ENCODE measurements around the gene UNC93A.
"Not testable (repeated sequence)": the region's sequence is repeated elsewhere in the genome, so short reads cannot be mapped to it uniquely, and the experiment has no call there.

Gene UNC93A

DNA sequence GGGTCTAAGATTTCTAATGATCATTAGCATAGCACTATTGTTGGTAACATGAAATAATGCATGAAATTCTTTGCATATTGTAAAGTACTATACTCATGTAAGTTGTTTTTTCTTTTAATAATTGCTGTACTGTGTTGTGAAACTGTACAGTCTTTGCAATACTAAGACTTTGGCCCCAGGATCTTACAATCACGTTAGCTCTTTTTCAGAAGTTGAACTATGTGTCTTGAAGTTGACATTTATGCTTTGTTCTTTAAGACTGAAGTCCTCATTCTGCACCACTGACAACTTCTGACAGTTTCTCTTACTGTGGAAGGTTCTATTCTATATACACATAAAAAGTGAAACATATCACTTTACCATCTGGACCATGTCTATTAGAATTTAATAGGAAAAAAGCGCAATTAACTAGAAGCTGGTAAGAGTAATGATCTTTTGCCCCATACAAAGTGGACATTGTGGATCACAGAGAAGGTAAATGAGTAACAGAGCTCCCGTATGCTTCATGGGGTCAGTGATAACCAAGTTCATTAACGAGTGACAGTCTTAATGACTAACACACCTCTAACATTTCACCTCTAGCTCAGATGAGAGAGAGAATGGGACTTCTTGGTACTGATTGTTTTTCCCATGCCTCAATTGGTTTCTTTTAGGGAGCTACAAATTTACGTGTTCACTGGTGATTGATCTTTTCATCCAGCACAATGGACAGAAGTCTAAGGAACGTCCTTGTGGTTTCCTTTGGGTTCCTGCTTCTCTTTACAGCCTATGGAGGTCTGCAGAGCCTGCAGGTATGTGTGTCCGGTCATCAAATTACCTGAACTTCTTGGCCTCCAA is at the start of gene UNC93A:
TSS of gene UNC93A (plus strand) at position 530 of the 837 bp plus-strand sequence. CDS start at position 705, 175 bp downstream.
- FAIRE-seq = no peak

DNA sequence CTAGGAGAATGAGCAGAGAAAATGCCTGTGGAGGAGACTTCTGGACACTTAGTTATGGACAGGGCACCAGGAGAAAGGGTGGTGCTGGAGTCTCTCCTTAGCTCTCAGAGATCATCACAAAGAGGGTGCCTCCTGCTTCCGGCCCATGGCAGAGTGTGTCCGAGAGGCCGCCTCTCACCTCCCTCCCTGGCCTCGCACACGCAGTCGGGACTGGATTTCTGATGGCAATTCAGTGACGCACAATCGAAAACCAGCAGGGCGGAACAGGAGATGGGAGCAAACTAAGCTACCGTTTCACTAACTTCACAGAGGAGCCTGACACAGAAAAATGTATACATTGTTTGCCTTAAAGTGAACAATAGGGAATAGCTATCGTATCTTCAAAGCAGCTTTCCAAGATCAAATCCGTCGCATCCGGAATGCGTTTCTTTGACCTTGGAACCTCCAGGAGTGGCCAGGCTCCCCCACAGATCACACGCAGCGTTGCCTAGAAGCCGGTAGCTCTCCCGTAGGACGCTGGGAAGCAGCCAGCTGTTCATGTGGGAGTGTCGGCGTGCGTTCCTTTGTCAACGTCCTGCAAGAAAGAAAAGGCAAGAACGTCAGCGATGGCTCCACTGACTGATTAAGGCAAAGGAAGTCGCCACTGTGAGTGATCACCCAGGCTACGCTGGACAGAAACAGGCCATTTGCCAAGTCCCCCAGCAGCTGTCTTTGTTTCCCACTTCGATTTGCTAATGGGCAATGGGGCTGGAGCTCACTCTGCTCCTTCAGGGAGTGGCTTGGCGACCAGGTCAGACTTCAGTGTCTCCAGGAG is 49.6 kb upstream of the UNC93A start:
- peak; percentile 86 for FAIRE-seq

DNA sequence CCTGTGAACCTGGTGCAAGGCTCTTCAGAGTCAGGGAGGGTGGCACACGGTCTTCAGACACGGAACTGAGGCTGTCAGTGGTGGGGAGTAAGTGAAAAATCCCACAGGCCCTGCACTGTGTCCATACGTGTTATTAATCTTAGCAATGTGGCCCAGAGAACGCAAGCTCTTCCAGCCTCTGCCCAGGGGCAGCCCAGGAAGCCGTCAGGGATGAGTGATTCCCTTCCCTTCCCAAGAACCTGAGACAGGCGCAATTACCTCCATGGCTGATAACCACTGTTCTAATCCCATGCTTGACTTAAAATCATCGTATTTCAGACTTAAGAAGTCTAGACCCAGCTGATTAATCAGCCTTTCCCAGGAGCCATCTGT is 49.0 kb upstream of the UNC93A start:
- FAIRE-seq = not testable (repeated sequence)

DNA sequence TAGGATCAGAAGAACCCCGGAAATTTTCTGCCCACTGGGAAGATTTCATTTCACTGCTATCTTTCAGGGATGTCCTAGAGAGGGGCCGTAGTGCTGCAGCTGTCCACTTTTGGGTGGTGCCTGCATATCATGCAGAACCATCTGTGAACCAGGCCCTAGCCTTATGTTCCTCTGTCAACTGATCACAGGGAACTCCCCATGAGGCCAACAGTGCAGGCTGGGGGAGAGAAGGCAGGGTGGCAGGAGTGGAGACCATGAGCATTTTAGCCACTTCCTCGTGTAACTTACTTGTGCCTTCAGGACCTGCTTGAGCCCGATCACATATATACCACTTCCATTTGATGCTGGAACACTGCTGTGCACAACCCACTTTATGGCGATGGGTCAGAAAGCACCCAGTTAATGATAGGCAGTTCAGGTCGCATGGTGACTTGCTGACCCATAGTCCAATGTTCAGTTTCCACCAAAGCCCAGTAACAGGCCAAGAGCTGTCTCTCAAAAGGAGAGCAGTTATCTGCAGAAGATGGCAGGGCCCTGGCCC is 48.5 kb upstream of the UNC93A start:
- FAIRE-seq = not testable (repeated sequence)

DNA sequence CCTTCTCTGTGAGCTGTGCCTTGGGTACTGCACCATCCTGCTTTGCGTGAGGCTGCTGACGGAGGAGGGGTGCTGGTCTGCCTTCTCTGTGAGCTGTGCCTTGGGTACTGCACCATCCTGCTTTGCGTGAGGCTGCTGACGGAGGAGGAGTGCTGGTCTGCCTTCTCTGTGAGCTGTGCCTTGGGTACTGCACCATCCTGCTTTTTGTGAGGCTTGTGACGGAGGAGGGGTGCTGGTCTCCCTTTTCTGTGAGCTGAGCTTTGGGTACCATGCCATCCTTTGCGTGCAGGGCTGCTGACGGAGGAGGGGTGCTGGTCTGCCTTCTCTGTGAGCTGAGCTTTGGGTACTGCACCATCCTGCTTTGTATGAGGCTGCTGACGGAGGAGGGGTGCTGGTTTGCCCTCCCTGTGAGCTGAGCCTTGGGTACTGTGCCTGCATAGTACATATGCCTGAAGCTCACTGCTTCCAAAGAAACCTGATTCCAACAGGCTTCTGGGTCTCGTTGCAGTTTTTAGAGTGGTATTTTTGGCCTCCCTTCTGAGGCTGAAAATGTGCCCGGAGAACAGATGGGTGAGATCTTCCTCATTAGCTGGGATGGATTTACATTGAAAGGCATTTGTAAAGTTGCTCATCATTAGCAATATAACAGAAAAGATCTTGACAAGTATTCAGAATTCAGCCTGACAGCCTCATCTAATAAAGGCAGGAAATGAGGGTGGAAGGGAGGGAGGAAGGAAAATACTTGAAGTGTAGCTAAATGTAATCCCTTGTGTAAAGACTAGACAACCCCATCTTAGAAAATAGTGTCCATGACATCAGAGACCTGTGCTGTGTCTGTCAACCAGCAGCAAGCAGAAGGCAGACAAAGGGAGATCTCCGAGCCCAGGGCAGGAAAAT is 46.8 kb upstream of the UNC93A start:
- no peak for FAIRE-seq

DNA sequence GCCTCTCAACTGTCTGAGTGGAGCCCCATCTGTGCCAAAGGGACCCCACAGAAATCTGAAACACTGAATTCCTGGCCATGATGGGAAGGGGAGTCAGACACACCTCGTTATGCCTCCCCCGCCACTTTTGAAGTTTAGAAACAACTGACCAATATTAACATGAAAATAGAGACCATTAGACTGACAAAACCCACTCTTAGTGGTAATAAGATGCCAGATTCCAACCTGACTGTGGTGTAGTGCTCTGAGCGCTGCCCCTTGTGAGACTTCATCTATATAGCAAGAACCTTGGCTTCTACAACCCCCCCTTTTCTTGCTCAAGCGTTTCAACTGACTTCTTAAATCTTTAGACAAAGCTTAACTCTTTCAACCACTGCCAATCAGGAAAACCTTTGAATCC is 46.1 kb upstream of the UNC93A start:
- FAIRE-seq = no peak

DNA sequence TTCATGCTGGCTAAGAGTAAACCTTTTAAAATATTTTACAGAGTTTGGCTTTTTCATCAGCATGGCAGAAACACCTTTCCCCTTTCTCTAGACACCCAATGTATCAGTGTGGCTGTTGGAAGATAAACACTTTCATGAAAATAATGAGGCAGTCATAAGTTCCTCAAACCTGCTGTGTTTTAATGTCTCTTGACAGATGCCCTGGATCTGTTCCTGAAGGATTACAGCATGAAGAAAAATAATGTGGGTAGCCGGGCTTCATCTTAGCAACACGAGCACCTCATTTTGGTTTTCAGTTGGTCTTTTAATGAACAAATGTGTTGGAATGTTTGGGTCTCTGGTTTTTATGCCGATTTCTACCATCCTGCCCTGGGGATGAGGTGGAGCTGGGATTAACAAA is 45.5 kb upstream of the UNC93A start:
- FAIRE-seq = no peak

DNA sequence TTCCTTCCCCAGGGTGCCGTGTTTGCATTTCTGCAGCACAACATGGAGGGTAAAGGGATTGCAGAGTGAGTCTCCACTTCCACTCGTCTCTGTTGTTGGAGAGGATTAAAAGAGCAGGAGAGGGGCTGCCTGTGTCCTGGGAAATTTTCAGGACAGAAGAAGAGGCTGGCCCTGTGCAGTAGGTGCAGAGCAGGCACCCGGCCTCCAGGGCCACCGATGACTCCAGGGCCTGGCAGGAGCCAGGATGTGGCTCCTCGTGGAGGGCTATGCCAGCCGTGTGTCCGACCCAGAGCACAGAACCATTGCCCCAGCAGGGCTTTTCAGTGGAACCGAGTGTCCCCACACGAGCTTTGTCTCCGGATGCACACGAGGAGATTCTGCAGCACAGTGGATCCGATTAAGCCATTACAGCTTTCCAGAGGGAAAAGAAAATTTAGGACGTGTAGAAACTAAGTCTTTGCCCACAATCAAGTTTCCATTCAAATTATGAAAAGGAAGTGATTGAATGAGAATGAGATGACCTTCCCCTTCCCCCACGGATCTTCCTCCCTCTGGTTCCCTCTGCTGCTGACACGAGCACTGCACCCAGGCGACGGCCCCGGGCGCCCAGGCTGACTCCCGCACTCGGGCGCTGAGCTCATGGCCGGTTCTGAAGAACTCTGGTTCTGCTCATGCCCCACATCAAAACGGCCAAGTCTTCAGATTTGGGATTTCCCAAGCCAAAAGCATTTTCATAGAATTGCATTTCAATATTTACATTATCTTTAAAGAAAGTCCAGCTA is 43.1 kb upstream of the UNC93A start:
- no peak for FAIRE-seq

DNA sequence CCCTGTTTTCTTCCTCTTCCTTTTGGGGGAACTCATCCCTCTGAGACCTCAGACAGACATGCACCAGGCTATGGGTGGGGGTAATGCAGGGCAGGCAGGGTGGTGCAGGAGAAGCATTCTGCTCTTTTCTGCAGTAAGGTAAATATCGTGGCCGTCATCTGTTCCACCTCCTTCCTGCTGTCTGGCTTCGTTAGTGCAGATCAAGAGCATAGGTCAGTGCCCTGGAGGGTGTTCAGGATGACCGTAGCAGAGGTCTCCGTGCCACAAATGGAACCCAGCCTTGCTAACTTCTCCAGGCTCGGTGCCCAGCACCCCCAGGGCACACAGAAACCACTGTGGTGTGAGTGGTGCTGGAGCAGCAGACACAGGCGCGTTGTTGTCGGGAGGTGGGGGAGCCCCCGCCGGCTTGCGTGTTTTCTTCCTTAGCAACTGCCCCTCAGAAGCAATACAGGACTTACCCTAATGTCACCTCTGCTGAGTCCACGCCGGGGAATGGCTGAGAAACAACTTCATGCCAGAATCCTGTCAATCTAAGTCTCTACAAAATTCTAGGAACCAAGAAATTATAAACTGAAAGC is 42.1 kb upstream of the UNC93A start:
- not testable (repeated sequence) for FAIRE-seq

DNA sequence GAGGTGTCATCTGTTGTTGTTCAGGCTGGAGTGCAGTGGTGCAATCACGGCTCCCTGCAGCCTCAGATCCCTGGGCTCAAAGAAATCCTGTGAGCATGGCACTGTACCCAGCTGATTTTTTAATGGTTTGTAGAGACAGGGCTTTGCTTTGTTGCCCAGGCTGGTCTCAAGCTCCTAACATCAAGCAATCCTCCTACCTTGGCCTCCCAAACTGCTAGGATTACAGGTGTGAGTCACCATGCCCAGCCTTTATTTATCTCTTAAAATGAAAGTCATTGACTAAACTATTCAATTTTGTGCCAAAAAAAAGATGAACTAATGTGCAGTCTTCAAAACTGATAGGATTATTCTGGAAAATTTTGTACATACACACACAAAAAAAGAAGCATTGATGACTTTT is 38.8 kb upstream of the UNC93A start:
- no peak for FAIRE-seq

DNA sequence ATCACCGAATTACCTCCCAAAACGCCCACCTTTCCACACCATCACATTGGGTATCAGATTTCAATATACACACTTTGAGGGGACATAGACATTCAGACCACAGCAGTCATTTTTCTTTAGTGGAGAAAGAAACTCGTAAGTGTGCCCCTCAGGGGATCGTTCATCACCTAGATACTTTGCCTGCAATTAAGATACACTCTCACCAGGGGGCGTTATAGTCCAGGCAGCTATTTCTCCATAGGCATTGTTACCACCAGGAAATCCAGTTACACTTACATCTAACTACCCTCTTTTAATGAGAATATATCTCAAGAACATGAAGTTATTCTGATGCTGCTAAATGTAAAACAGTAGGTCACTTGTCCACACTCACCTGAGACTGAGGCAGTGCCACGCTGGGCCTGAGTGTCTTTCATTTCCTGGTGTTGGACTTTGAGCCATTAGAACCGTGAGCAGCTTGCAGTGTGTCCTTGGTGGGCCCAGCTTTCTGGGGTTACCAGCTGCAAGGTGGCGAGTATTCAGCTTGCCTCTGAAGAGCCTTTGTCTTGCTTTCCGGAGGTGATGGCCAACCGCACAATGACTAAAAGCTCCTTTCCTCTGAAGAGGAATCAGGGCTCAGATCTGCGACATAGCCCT is 35.1 kb upstream of the UNC93A start:
- no peak for FAIRE-seq

DNA sequence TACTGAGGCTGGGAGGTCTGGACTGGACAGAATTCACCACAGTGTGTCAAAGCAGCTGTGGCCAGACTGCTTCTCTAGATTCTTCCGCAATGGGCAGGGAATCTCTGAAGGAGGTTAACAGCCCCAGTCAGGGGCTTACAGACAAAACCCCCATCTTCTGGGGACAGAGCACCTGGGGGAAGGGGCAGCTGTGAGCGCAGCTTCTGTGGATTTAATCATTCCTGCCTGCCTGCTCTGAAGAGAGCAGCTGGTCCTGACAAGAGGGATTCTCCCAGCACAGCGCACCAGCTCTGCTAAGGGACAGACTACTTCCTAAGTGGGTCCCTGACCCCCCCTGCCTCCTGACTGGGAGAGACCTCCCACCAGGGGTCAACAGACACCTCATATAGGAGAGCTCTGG is 32.5 kb upstream of the UNC93A start:
- no peak for FAIRE-seq

DNA sequence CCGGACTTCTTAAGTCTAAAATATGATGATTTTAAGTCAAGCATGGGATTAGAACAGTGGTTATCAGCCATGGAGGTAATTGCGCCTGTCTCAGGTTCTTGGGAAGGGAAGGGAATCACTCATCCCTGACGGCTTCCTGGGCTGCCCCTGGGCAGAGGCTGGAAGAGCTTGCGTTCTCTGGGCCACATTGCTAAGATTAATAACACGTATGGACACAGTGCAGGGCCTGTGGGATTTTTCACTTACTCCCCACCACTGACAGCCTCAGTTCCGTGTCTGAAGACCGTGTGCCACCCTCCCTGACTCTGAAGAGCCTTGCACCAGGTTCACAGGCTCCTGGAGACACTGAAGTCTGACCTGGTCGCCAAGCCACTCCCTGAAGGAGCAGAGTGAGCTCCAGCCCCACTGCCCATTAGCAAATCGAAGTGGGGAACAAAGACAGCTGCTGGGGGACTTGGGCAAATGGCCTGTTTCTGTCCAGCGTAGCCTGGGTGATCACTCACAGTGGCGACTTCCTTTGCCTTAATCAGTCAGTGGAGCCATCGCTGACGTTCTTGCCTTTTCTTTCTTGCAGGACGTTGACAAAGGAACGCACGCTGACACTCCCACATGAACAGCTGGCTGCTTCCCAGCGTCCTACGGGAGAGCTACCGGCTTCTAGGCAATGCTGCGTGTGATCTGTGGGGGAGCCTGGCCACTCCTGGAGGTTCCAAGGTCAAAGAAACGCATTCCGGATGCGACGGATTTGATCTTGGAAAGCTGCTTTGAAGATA is 24.9 kb upstream of the UNC93A start:
- not testable (repeated sequence) for FAIRE-seq

DNA sequence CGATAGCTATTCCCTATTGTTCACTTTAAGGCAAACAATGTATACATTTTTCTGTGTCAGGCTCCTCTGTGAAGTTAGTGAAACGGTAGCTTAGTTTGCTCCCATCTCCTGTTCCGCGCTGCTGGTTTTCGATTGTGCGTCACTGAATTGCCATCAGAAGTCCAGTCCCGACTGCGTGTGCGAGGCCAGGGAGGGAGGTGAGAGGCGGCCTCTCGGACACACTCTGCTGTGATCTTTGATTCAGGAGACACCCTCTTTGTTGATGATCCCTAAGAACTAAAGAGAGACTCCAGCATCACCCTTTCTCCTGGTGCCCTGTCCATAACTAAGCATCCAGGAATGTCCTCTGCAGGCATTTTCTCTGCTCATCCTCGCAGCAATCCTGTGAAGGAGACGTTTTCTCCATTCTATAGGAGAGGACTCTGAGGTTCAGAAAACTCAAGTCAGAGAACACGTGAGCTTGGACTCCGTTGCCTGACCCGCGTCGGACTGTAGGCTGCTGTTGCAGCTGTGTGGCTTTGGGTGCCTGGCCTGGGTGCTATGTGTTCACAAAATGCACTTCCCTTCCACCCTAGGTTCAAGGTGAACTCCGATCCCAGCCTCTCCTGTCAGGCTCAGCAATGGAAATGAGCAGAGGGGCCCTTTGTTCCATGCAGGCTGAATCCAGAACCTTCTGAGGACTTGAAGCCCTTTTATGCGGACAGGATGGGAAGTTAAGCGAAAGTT is 24.1 kb upstream of the UNC93A start:
- peak; percentile 97 for FAIRE-seq

DNA sequence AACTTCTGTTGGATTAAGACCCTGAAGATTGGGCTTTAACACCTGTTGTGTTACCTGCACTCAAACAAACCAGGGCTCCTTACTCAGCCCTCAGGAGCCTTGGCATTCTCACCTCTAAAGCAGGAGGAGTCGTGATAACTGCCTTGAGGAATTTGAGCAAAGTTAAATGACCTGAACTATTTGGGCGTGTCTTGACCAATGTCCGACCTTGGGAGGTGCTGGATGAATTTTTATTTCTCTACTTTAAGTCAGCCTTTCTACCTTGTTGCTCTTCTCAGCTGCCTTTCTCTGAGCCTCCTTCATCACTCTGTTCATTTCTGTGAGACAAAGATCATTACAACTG is 23.6 kb upstream of the UNC93A start:
- FAIRE-seq = not testable (repeated sequence)

DNA sequence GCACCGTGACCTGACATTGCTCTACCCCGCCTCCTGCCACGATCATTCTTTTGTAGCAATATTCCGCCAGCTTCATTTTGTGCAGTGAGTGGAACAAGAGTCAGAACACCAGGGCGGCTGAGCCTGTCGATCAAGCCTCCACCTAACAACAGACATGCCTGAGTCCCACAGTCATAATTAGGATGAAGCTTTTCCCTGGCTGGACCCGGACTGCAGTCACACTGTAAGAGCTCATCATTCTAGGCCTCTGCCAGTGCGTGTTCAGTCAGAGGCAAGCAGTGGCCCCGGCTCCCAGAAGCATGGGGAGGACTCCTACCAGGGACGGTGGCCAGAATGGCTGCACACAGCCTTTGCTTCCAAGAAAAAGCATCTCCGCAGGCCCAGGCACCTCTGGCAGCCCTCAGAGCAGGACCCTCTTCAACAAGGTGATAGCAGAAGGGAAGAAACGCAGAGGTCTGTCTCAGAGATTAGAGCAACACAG is 23.2 kb upstream of the UNC93A start:
- FAIRE-seq = no peak

DNA sequence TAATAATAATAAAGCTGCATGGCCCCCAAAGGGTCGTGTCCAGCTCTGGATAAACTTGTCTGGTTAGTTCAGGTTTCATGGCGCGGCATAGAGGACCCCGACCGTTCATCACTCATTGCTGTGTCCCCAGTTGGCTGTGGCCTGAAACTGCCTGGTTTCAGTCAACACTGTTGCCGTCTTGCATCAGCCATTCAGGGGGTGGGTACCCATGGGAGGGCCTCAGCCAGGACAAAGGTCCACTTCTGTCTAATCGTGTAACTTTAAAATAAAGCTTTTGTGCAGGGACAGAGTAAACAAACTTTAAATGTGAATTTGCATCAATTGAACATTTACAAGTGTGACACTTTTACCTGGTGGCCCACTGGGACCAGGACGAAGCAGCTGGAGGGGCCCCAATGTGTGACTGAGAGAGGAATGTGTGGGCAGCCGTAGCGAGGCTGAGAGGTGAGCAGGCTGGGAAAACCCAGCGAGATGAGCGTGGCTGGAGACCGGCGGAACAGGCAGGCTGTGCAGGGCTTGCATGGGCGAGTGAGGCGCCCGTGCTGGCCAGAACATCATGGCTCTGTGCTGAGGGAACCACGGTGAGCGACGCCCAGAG is 22.3 kb upstream of the UNC93A start:
- no peak for FAIRE-seq

DNA sequence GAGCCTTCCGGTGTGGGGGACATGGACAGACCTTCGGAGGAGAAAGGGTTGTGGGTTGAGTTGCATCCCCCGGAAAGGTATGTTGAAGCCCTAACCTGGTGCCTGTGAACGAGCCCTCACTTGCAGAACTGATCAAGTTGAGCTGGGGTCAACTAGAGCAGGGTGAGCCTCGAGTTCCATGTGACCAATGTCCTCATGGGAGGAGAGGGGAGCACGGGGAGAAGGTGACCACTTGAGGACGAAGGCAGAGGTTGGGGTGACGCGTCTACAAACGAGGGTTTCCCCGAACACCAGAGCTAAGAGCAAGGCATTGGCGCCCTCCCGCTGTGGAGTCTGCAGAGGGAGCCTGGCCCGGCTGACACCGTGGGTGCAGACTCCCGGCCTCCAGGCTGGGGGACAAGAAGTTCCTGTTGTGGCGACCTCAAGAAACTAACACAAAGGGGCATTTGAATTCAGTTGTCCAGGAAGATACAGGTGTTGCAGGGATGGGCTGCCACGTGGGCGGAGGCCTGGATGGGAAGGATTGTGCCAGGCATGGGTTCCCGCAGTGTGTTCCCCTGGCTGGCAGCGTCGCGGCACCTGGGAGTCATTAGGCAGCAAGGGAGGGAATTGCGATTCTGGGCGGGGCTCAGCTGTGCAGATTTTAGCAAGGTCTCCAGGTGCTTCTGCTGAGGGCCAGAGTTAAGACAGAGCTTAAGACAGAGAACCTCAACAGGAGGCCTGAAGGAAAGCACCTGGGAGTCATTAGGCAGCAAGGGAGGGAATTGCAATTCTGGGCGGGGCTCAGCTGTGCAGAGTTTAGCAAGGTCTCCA is 20.4 kb upstream of the UNC93A start:
- no peak for FAIRE-seq
